Smooth muscle cell (in vitro differentiated cells): Measurements from ENCODE around the gene CARD16. TPM values are rescaled to one million over a fixed set of nuclear protein-coding genes. Genes with fewer than 3 reads are reported as not detected.
A peak's percentile ranks its signal among the peaks of the same experiment; 100 is the strongest.

Experiments used
- DNase-seq: peaks from one replicate; lab custom pipeline; 2025; ENCODE audit not compliant: unreplicated experiment; lab: John Stamatoyannopoulos, UW
- H2AFZ ChIP-seq: fragments of 200-600 bp; sonication (generic); 2 replicates; pipeline ENCODE4 v1.6.0; 2016; ENCODE audit warnings: antibody characterized with exemption, low read depth, mild to moderate bottlenecking
- H3F3A ChIP-seq: fragments of 200-600 bp; sonication (generic); 2 replicates; pipeline ENCODE4 v1.6.0; 2017; ENCODE audit warnings: antibody characterized with exemption, low read depth
- H3K27ac ChIP-seq: fragments of 200-600 bp; sonication (generic); 2 replicates; pipeline ENCODE4 v1.5.1; 2016; ENCODE audit warnings: low read depth, mild to moderate bottlenecking
- H3K27me3 ChIP-seq: fragments of 200-600 bp; sonication (generic); 2 replicates; pipeline ENCODE4 v1.6.1; 2016; ENCODE audit warnings: low read depth, mild to moderate bottlenecking
- H3K36me3 ChIP-seq: fragments of 200-600 bp; sonication (generic); 2 replicates; pipeline ENCODE4 v1.5.1; 2016; ENCODE audit warnings: low read depth
- H3K4me1 ChIP-seq: fragments of 200-600 bp; sonication (generic); 2 replicates; pipeline ENCODE4 v1.5.1; 2016; ENCODE audit warnings: low read depth
- H3K4me2 ChIP-seq: fragments of 200-600 bp; sonication (generic); 2 replicates; pipeline ENCODE4 v1.6.0; 2016; ENCODE audit warnings: mild to moderate bottlenecking
- H3K4me3 ChIP-seq: fragments of 200-600 bp; sonication (generic); 2 replicates; pipeline ENCODE4 v1.5.1; 2016; ENCODE audit warnings: mild to moderate bottlenecking
- H3K79me2 ChIP-seq: fragments of 200-600 bp; sonication (generic); 2 replicates; pipeline ENCODE4 v1.6.0; 2016; ENCODE audit warnings: low read depth, mild to moderate bottlenecking
- H3K9ac ChIP-seq: fragments of 200-600 bp; sonication (generic); 2 replicates; pipeline ENCODE4 v1.6.0; 2016; ENCODE audit warnings: low read depth
- H3K9me3 ChIP-seq: fragments of 200-600 bp; sonication (generic); replicated peaks from 2 replicates; pipeline ENCODE4 v1.5.1; 2016; ENCODE audit warnings: low read depth
- H4K20me1 ChIP-seq: fragments of 200-600 bp; sonication (generic); 2 replicates; pipeline ENCODE4 v1.6.0; 2016; ENCODE audit warnings: low read depth
- WGBS: methylation state at CpG from one replicate; pipeline ENCODE4 v1.1.7; 2016; ENCODE audit warnings: low lambda C conversion rate; 5-methylcytosine and 5-hydroxymethylcytosine counted together
- polyA plus RNA-seq: library from polyadenylated mRNA; unstranded; fragments of >200 nt; fragmentation: Nextera tagmentation; extraction: Ambion mirVana; gene quantifications from 2 replicates; pipeline ENCODE4 v1.2.1, GENCODE V29; 2016
- total RNA-seq: library from RNA; depleted of rRNA; stranded (reverse); fragments of >200 nt; gene quantifications from 2 replicates; pipeline ENCODE4 v1.2.3, GENCODE V29; 2014
- TF ChIP-seq, protein P1 (sequence below): fragments of 200-600 bp; sonication (generic); IDR thresholded peaks from 2 replicates; pipeline ENCODE4 v1.5.1; 2017; ENCODE audit warnings: borderline replicate concordance, mild to moderate bottlenecking, antibody characterized with exemption; ENCODE audit not compliant: insufficient read depth, poor library complexity, severe bottlenecking

CARD16 gene
- total and polyA plus RNA-seq, 2 experiments from 2014 or later = 3.7 to 5.5 TPM

GRCh38 chr11:105045676-105046296 lies 651 bp upstream of the CARD16 start:
- Histone ChIP-seq H3K9me3 (no peaks in the 10 kb centered on the region), H3K4me1 (peaks cover 6% of the 10 kb centered on the region), H3K79me2 (no peaks in the 10 kb centered on the region), H3K9ac (no peak overlapping the region), H3K27ac (peak overlapping the region; percentile 84), H3F3A (no peaks in the 10 kb centered on the region), H3K36me3 (no peaks in the 10 kb centered on the region), H3K4me2 (peak overlapping the region; percentile 65), H3K4me3 (peak overlapping the region; percentile 27), H2AFZ (peak overlapping the region; percentile 12), H3K27me3 (no peaks in the 10 kb centered on the region), H4K20me1 (no peaks in the 10 kb centered on the region)
- TF ChIP-seq, protein P1, sequence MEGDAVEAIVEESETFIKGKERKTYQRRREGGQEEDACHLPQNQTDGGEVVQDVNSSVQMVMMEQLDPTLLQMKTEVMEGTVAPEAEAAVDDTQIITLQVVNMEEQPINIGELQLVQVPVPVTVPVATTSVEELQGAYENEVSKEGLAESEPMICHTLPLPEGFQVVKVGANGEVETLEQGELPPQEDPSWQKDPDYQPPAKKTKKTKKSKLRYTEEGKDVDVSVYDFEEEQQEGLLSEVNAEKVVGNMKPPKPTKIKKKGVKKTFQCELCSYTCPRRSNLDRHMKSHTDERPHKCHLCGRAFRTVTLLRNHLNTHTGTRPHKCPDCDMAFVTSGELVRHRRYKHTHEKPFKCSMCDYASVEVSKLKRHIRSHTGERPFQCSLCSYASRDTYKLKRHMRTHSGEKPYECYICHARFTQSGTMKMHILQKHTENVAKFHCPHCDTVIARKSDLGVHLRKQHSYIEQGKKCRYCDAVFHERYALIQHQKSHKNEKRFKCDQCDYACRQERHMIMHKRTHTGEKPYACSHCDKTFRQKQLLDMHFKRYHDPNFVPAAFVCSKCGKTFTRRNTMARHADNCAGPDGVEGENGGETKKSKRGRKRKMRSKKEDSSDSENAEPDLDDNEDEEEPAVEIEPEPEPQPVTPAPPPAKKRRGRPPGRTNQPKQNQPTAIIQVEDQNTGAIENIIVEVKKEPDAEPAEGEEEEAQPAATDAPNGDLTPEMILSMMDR = no peak
- DNase-seq = no peak
- WGBS = 67% methylated on average over 5 of the region's 5 CpGs

DNA sequence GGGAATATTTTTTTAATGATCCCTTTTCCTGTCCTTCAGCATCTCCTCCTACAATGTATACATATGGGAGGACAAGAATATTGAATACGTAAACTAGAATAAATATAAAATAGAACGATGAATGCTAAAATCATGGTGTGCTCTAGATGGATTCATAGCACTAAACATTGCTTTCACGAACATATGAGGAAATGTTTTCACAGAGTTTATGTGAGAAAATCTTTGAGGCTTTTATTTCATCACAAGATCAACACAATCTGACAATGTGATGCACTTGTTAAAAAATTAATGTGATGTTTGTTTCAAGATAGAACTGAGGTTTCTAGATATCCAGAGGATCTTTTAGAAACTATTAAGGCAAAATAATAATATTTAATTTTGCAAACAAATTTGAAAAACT lies 3.0 kb downstream of the CARD16 start:
- Histone ChIP-seq H3K27me3 (no peaks in the 10 kb centered on the region), H3K4me3 (no peak overlapping the region), H2AFZ (no peak overlapping the region), H3F3A (no peaks in the 10 kb centered on the region), H3K79me2 (no peaks in the 10 kb centered on the region), H4K20me1 (no peaks in the 10 kb centered on the region), H3K36me3 (no peaks in the 10 kb centered on the region), H3K27ac (no peak overlapping the region), H3K4me2 (no peak overlapping the region), H3K9ac (no peak overlapping the region), H3K9me3 (no peaks in the 10 kb centered on the region), H3K4me1 (peaks cover 6% of the 10 kb centered on the region)
- WGBS = 92% methylated on average over 3 of the region's 3 CpGs
- no peak for DNase-seq
- TF ChIP-seq, protein P1 = no peak

- H3K79me2 ChIP-seq = no peaks in the 10 kb centered on the region
- no peak for DNase-seq
Measured at GRCh38 chr11:105040703-105041102, 4.4 kb downstream of the CARD16 start.

More at GRCh38 chr11:105040703-105041102, 4.4 kb downstream of the CARD16 start:
- Histone ChIP-seq H3K36me3 (no peaks in the 10 kb centered on the region), H3K4me3 (no peak overlapping the region), H3K27me3 (no peaks in the 10 kb centered on the region), H3K4me1 (no peaks in the 10 kb centered on the region), H3K9ac (no peak overlapping the region), H2AFZ (no peak overlapping the region), H3K9me3 (no peaks in the 10 kb centered on the region), H4K20me1 (no peaks in the 10 kb centered on the region), H3K4me2 (no peak overlapping the region), H3K27ac (no peak overlapping the region), H3F3A (no peaks in the 10 kb centered on the region)
- TF ChIP-seq, protein P1 = no peak
- 86% methylated on average over 2 of the region's 2 CpGs for WGBS
